ENCODE data around the gene C1orf87.

C1orf87 gene

GRCh38 chr1:60068393-60069045 lies 5.1 kb downstream of the C1orf87 start:
- no peak for TF ChIP-seq CTCF (IDR thresholded peaks at IDR 0.05; ENCODE audit: control extremely low read depth, extremely low read depth, low read depth, missing control alignments)
- POLR2A ChIA-PET: no interaction called here
- CTCF ChIA-PET: interaction anchor here (1.5 kb wide), 1 partner anchor 12 kb away, joined by 3 read pairs; no protein-coding TSS in a partner anchor
- no peak for DNase-seq (ENCODE audit: extremely low spot score)

- DNase-seq (ENCODE audit: extremely low spot score): no peak
- TF ChIP-seq CTCF (IDR thresholded peaks at IDR 0.05; ENCODE audit: control extremely low read depth, extremely low read depth, low read depth, missing control alignments): no peak
- POLR2A ChIA-PET: no interaction called here
- CTCF ChIA-PET: no interaction called here
These were observed 7.6 kb downstream of the C1orf87 start for GRCh38 chr1:60066001-60066400.

GRCh38 chr1:60065199-60065598 lies 8.4 kb downstream of the C1orf87 start:
- no peak for DNase-seq (ENCODE audit: extremely low spot score)
- no peak for TF ChIP-seq CTCF (IDR thresholded peaks at IDR 0.05; ENCODE audit: control extremely low read depth, extremely low read depth, low read depth, missing control alignments)
- POLR2A ChIA-PET: no interaction called here
- CTCF ChIA-PET: no interaction called here

- no peak for DNase-seq (ENCODE audit: extremely low spot score)
- CTCF ChIA-PET: no interaction called here
- POLR2A ChIA-PET: no interaction called here
- TF ChIP-seq CTCF (IDR thresholded peaks at IDR 0.05; ENCODE audit: control extremely low read depth, extremely low read depth, low read depth, missing control alignments): no peak
These were observed 10.0 kb downstream of the C1orf87 start for GRCh38 chr1:60063561-60063960.

- CTCF ChIA-PET: interaction anchor here (0.7 kb wide), 1 partner anchor 49 kb away, joined by 3 read pairs; no protein-coding TSS in a partner anchor
- DNase-seq (ENCODE audit: extremely low spot score): no peak
- POLR2A ChIA-PET: no interaction called here
- TF ChIP-seq CTCF (IDR thresholded peaks at IDR 0.05; ENCODE audit: control extremely low read depth, extremely low read depth, low read depth, missing control alignments): no peak
These were observed 14.1 kb downstream of the C1orf87 start for GRCh38 chr1:60059468-60059867.

- POLR2A ChIA-PET: no interaction called here
- CTCF ChIA-PET: no interaction called here
These were observed 18.2 kb downstream of the C1orf87 start for GRCh38 chr1:60055336-60055735.

More at GRCh38 chr1:60055336-60055735, 18.2 kb downstream of the C1orf87 start:
- no peak for DNase-seq (ENCODE audit: extremely low spot score)
- no peak for TF ChIP-seq CTCF (IDR thresholded peaks at IDR 0.05; ENCODE audit: control extremely low read depth, extremely low read depth, low read depth, missing control alignments)
